Fibroblast of gingiva (primary cell): ENCODE measurements around the gene TRAT1.

ENCODE experiments used
- DNase-seq: peaks from one replicate; pipeline ENCODE4 v3.0.0-alpha.2; 2011; ENCODE audit warnings: low read depth

The TRAT1 gene

DNA sequence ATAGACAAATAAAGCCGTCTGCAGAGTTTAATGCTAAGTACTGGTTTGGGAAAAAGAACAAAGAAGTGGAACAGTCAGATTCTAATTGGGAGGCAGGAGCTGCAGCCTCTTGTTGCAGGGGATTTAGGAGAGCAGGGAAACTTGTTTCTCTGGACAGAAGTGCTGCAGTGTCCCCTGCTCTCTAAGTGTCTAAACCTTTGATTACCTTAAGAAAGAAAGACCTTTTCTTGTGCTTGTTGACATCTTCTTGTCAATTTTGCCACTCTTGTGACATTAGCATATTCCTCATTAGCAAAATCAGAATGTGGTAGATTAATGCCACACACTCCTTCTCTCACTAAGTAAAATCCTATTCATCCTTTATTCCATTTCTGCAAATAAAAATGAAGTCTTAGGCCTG is 38.8 kb downstream of the TRAT1 start:
- no peak for DNase-seq

DNA sequence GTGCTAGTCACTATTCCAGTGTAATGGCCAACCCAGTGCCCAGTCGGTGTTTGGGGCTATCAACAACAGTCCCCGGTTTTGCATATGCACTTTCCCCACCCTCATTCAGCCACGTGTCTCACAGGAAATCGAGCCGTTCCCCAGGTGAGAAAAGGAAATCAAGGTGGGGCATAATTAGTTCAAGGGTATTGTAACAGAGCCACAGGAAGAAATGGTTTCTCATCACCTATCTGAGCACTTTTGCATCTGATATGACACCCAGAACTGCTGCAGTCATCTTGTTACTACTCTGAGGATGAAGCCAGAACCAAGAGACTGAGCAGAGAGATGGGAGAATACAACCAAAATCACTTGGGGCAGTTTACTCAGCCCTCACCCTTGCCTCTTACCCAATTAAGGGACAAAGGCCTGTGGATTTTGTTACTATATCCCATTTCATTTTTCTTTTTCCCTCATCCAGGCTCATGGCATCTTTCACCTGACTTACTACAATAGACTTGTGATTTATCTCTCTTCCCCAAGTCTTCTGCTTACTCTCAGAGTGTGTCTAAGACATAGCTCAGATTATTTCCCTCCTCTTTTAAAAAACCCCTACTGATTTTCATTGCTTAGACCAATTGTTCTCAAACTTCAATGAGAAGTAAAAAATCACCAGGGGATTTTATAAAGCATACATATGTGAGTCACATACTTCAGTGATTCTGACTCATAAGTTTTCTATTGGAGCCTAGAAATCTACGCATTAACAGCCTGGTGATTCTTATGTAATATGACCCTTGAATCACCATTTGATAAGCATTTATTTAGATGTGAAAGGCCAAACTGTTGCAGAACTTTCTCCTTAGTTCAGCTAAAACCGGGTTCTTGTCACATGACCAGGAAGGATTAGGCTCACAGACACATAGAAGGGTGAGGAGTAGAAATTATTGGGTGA is 40.5 kb downstream of the TRAT1 start:
- DNase-seq = no peak

DNA sequence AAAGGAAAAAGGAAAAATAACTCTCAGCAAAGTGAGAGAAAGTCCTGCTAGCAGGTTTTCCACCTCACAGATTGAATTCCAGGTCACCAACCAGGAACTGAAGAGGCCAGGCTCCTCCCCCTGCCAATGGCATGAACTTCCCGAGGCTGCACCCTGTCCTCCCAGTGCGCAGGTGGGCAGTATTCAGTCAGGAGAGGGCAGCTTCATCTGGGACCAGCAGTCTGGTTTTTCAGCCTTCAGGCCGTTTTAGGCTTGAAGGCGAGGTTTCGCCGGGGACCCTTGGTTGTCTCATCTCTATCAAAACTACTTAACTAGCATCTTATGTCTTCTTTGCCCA is 41.2 kb downstream of the TRAT1 start:
- DNase-seq = no peak

DNA sequence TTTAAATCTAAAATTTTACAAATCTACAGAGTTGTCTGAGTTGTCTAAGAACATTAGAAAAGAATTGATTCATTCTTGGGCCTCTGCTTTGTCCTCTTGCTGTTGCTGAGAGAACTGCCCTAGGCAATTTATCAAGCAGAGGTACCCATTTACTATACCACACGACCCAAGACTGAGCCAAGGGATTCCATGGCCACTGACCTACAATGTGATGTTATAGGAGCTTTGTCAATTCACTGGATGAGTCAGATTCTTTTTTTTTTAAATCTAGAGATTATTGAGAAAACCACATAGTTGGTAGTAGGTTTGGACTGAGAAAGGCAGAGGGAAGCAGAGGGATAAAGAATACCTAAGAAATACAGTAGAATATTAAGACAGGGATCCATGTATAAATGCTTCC is 55.3 kb downstream of the TRAT1 start:
- DNase-seq = no peak

DNA sequence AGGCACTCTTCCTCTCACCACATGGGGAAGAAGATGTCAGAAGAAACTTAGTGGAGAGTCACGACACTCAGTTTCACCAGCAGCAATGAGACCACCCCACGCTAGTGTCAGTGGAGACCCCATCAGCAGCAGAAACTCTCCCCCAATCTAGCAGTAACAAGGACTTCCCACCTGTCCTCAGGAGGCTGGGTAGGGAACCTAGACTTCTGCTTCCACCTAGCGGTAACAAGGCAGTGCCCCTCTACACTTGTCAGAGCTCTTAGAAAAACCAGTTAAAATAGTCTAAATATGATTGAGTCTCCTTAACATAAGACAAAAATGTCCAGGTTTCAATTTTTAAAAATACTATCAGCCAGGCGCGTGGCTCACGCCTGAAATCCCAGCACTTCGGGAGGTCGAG is 57.3 kb downstream of the TRAT1 start:
- no peak for DNase-seq

DNA sequence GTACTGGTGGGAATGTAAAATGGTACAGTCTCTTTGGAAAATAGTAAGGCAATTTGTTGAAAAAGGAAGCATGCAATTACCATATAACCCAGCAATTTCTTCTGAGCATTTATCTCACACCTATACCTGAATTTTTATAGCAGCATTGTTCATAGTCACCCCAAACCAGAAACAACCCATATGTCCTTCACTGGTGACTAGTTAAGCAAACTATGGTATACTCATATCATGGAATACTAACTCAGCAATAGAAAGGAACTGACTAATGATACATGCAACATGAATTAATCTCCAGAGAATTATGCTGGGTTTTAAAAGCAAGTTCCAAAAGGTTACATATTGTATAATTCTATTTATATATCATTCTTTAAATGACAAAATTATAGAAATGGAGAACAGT is 60.2 kb downstream of the TRAT1 start:
- DNase-seq = no peak

DNA sequence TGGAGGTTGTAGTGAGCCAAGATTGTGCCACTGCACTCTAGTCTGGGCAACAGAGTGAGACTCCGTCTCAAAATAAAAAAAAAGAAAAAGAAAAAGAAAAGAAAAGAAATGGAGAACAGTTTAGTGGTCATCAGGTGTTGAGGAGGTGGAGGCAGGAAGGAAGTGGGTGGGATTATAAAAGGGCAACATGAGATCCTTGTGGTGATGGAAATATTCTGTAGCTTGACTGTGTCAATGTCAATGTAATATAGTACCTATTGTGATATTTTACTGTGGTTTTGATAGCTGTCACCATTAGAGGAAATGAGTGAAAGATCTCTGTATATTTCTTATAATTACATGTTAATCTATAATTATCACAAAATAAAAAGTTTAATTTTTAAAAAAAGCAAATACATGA is 60.8 kb downstream of the TRAT1 start:
- DNase-seq = no peak

DNA sequence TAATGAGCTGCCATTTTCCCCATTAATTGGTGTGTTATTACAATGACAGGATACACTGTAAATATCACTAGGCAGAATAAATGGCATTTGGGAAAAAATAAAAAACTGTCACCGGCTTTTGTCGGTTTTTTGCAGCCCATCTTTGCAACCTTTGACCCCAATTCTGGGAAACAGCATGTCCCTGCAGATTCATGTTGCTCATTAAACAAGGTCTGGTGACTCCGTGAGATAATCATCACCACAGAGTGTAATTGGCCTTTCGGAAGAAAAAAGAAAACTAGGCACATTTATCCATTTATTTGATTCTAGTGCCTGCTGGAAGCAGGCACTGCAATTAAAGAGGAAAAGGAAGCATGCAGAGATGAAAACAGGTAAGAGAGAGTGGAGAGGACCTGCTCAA is 64.5 kb downstream of the TRAT1 start:
- no peak for DNase-seq

DNA sequence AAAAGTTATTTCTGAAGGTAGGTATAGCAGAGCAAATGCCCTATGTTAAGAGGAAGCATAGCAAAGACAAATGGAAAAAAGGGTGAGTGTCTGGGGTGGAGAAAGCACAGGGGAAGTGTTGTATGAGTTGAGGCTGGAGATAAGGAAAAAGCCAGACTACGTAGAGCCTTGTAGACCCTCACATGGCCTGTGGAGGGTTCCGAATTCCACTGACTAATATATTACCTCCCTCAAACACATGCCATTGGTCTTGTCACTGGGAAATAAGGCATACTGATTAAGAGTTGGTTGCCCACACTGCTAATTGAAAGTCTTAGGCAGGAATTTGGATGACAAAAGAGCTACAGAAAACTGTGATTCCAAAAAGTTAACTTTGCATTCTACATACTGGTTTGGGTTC is 65.2 kb downstream of the TRAT1 start:
- no peak for DNase-seq

DNA sequence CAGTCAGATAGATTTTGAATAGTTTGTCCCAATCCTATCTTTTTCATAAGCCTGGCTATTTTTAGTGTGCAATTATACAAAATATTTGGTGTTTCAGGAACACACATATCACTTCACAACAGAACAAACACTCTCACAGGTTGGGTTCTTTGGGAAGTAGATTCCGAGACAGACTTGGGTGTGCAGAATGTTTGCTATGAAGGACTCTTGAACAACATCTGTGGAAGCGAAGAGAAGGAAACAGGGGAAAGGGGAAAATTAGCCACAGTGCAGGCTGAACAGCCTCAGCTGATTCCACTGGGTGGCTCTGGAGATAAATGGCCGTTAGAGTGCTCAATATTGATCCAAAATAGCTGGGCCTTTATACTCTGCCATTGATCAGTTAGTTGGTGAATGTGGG is 69.2 kb downstream of the TRAT1 start:
- DNase-seq = no peak

DNA sequence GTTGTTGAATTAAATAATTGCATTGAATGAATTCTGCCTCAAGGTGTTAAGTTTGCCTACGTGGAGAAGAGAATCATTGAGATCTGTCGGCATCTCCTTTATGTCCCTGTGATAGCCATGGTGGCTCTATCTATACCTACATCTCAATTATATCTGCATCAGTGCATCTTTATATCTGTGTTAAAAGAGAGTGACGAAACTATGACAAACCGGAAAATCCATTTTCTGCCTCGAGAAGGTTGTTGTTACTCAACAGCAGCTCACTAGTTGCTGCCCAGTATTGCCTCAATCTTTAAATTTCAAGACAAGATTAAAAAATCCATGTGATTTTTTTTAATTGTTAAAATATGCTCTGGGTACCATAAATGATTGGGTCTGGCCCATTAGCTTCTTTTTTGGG is 72.4 kb downstream of the TRAT1 start:
- DNase-seq = no peak

DNA sequence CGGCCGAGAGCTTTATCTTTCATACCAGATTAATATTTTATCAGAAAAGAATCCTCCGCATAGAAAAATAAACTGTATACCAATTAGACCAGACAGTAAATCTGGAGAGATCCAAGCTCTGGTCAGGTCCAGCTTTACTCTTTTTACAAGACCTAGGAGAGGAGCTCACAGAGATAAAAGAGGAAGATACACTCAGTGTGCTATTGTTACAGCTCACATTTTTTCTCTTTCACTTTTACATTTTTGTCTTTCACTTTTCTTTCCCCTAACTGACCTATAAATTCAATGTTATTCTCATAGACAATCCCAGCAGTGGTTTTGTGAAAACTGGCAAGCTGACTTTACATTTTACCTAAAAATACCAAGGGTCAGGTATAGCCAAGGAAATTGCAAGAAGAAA is 75.3 kb downstream of the TRAT1 start:
- no peak for DNase-seq

DNA sequence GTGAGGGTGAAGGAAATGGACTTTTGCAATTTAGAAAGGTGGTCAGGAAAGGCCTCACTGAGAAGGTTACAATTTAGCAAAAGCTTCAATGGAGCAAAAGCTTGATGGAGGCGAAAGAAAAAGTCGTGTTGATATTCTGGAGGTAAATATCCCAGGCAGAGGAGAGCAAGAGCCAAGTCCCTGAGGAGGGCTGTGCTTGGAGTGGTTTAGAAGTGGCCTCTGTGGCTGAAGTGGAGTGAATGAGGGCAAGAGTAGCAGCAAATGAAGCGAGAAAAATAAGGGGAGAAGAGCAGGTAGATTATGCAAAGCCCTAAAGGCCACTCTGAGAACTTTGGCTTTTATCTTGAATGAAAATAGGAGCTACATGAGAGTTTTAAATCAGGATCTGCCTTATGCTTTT is 76.9 kb downstream of the TRAT1 start:
- DNase-seq = no peak
